Activated T-cell treated with anti-CD3 and anti-CD28 coated beads for 24 hours (primary cell): ENCODE measurements around the gene SORCS2.

Source experiments
- DNase-seq: peaks from one replicate; pipeline ENCODE4 v3.0.0-alpha.2; 2020; ENCODE audit warnings: low read depth

SORCS2 gene

GRCh38 chr4:7338876-7339623 lies 146.7 kb downstream of the SORCS2 start:
- no peak for DNase-seq

GRCh38 chr4:7339751-7340552 lies 147.6 kb downstream of the SORCS2 start:
- DNase-seq: no peak

- DNase-seq: no peak
These were observed 148.5 kb downstream of the SORCS2 start for GRCh38 chr4:7340553-7341433.

GRCh38 chr4:7341491-7342222 lies 149.3 kb downstream of the SORCS2 start:
- no peak for DNase-seq

- DNase-seq: no peak
These were observed 150.1 kb downstream of the SORCS2 start for GRCh38 chr4:7342223-7343080.

GRCh38 chr4:7343081-7343655 lies 150.8 kb downstream of the SORCS2 start:
- no peak for DNase-seq

GRCh38 chr4:7343950-7344349 lies 151.6 kb downstream of the SORCS2 start:
- DNase-seq: no peak

- DNase-seq: no peak
These were observed 152.4 kb downstream of the SORCS2 start for GRCh38 chr4:7344636-7345155.

GRCh38 chr4:7347981-7348380 lies 155.6 kb downstream of the SORCS2 start:
- DNase-seq: no peak

GRCh38 chr4:7348946-7349900 lies 156.9 kb downstream of the SORCS2 start:
- no peak for DNase-seq

- no peak for DNase-seq
These were observed 158.1 kb downstream of the SORCS2 start for GRCh38 chr4:7350396-7350795.

- DNase-seq: no peak
These were observed 158.7 kb downstream of the SORCS2 start for GRCh38 chr4:7351014-7351413.

- DNase-seq: no peak
These were observed 160.1 kb downstream of the SORCS2 start for GRCh38 chr4:7352486-7352885.

GRCh38 chr4:7353046-7353790 lies 160.9 kb downstream of the SORCS2 start:
- DNase-seq: no peak

- no peak for DNase-seq
These were observed 161.7 kb downstream of the SORCS2 start for GRCh38 chr4:7353846-7354610.

GRCh38 chr4:7354927-7355326 lies 162.6 kb downstream of the SORCS2 start:
- no peak for DNase-seq

GRCh38 chr4:7355795-7356194 lies 163.5 kb downstream of the SORCS2 start:
- no peak for DNase-seq
